GM19467 (cell line): Measurements from ENCODE around the gene PCDHA1.

Experiments used
- ATAC-seq: cut with Tn5 transposase; IDR thresholded peaks from one replicate; pipeline ENCODE4 v1.9.1; 2021; ENCODE audit warnings: mild to moderate bottlenecking, moderate library complexity; ENCODE audit not compliant: unreplicated experiment

PCDHA1 gene

GRCh38 chr5:140916325-140916724 lies 130.4 kb downstream of the PCDHA1 start:
- no peak for ATAC-seq

- no peak for ATAC-seq
Measured at GRCh38 chr5:140923601-140924000, 137.7 kb downstream of the PCDHA1 start.

GRCh38 chr5:140925806-140926442 lies 140.0 kb downstream of the PCDHA1 start, which contains the start of gene PCDHAC1:
Gene PCDHAC1, plus strand, starts transcription at chr5:140926299. Its CDS starts 594 bp downstream, at chr5:140926893.
- no peak for ATAC-seq

- ATAC-seq = no peak
Measured at GRCh38 chr5:140926443-140927227, 140.7 kb downstream of the PCDHA1 start.

- ATAC-seq = no peak
Measured at GRCh38 chr5:140927228-140927573, 141.3 kb downstream of the PCDHA1 start.

GRCh38 chr5:140934964-140935606 lies 149.1 kb downstream of the PCDHA1 start:
- ATAC-seq = no peak

GRCh38 chr5:140946578-140946977 lies 160.6 kb downstream of the PCDHA1 start:
- ATAC-seq = no peak

- ATAC-seq = no peak
Measured at GRCh38 chr5:140951636-140952035, 165.7 kb downstream of the PCDHA1 start.

GRCh38 chr5:140953234-140953633 lies 167.3 kb downstream of the PCDHA1 start:
- no peak for ATAC-seq

- no peak for ATAC-seq
Measured at GRCh38 chr5:140962190-140962589, 176.2 kb downstream of the PCDHA1 start.

- ATAC-seq = no peak
Measured at GRCh38 chr5:140964356-140964755, 178.4 kb downstream of the PCDHA1 start.

- no peak for ATAC-seq
Measured at GRCh38 chr5:140965905-140966292, 180.0 kb downstream of the PCDHA1 start.

- ATAC-seq = no peak
Measured at GRCh38 chr5:140966293-140967225, 180.6 kb downstream of the PCDHA1 start, which contains the start of gene PCDHAC2. Gene PCDHAC2, plus strand, starts transcription at chr5:140966476. Its CDS starts 291 bp downstream, at chr5:140966767.

- no peak for ATAC-seq
Measured at GRCh38 chr5:140967226-140967893, 181.4 kb downstream of the PCDHA1 start.

- ATAC-seq = no peak
Measured at GRCh38 chr5:140969880-140970279, 183.9 kb downstream of the PCDHA1 start.

- ATAC-seq = no peak
Measured at GRCh38 chr5:140973550-140973949, 187.6 kb downstream of the PCDHA1 start.

GRCh38 chr5:140977003-140977402 lies 191.1 kb downstream of the PCDHA1 start:
- ATAC-seq = no peak

- no peak for ATAC-seq
Measured at GRCh38 chr5:140978260-140978659, 192.3 kb downstream of the PCDHA1 start.

- ATAC-seq = no peak
Measured at GRCh38 chr5:140978983-140979382, 193.0 kb downstream of the PCDHA1 start.

GRCh38 chr5:140982083-140982716 lies 196.3 kb downstream of the PCDHA1 start:
- no peak for ATAC-seq
